GM10847 (cell line): ENCODE data around the gene CENPP.

Source experiments
- POLR2A ChIP-seq: IDR thresholded peaks from 2 replicates; pipeline ENCODE4 v1.6.1; 2011; ENCODE audit not compliant: insufficient read length; ENCODE audit errors: extremely low read depth

Gene CENPP

GRCh38 chr9:92325269-92325990 lies at the start of gene CENPP, which contains the start of gene NOL8:
Gene CENPP (plus strand): TSS chr9:92325953.
Gene NOL8 (minus strand): TSS chr9:92325350. CDS start chr9:92324161, 1,189 bp downstream.
- peak; percentile 71 for TF ChIP-seq POLR2A

DNA sequence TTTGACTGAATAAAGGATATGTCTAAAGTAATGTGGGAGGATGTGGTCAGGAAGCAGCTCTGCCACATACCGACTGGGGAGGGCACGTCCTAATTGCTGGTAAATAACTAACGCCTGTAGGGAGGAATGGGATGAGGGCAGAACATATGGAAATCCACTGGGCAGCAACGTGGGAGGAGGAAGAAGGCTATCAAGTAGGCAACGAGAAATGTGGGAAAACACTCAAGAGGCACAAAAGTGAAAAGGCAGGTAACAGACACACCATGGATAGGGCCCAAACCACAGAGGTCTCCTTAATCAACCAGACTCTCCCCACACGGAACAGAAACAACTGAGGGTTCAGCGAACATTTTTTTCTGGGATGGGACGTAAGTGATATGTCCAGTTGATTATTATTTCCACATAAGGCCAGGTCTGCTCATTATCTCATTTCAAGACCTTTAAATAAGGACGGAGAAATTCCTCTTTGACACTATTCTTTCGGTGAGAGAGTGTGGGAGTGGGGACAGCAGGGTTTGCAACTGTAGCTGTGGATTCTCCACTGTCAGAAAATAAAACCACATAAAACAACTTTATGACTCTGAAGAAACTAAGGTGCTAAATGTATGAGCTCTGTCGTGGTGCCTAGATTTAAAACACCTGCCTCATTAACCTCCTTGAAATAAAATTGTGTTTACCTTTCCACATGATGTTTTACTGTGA lies 49.3 kb upstream of the CENPP start:
- TF ChIP-seq POLR2A = no peak

DNA sequence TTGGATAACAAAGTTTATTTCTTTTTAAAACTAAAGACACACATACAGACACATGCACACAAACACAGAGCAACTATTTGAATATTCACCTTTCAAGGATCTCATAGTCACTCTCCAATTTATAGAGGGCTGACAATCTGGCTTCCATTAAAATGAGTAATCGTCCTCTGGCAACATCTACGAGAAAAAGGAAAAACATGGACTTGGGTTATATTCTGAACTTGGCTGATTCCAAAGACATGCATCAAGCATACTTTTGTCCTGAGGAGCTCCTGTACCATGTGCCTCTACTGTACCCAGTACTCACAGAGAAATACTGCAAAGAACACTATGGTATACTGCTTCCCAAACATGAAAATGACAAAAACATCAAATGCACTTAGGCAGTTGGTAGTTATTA lies 47.6 kb upstream of the CENPP start:
- no peak for TF ChIP-seq POLR2A

GRCh38 chr9:92279302-92279701 lies 46.5 kb upstream of the CENPP start:
- no peak for TF ChIP-seq POLR2A

DNA sequence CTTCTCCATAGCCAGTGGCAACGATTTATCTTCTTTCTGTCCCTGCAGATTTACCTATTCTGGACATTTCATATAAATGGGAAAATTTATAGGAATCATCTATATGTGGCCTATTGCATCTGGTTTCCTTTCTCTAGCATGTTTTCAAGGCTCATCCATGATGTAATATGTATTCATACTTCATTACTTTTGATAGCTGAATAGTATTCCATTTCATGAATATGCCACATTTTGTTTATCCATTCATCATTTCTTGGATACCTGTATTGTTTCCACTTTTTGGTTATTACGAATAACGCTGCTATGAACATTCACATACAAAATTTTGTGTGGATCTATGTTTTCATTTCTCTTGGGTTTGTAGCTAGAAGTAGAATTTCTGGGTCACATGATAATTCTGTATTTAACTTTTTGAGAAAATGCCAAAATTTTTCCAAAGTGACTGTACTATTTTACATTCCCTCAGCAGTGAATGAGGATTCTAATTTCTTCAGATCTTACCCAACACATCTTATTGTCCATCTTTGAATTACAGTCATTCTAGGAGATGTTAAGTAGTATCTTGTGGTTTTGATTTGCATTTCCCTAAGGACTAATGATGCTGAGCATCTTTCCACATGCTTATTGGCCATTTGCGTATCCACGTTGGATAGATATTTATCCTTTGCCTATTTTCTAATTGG lies 35.9 kb upstream of the CENPP start:
- no peak for TF ChIP-seq POLR2A

DNA sequence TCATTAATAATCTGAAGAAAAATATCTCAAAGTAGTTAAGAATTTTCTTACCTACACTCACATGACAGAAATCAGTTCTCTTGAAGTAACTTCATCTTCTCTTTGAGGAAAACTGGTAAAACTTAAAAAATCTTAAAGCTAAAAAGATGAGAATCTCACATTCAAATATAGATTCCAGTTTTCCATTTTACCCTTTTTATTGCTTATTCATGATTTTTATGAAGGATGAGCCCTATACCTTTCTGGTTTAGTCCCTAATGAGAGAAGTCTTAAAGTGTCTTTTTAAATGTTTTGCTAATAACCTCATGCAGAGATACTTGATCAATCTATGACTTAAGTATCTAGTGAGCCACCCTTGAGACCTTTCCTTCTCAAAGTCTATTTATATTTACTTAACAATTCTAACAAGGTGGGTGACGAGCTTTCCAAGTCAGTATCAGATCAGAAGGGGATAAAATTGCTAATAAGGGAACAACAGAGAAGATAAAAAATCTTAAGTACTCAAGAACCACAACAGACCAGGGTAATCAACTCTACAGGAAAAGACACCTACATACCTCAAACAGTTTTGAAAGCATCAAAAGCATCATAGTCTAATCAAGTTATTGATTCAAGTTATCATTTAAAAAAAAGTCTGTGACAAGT lies 34.8 kb upstream of the CENPP start:
- no peak for TF ChIP-seq POLR2A

DNA sequence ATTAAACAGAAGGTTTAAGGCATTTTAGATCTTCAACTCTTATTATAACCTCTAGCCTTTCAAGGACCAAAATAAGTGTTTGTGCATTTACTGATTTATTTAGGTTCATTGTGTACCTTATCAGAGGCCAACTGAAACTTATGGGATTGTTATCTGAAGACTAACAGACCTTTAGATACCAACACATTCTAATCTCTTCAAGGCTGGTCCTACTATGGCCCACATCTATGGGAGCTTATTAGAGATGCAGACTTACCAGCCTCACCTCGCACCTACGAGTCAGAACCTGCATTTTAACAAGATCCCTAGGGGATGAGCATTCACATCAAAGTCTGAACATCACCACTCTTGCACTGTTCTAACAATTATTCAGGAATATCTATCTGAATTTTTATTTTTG lies 34.2 kb upstream of the CENPP start:
- TF ChIP-seq POLR2A = no peak

DNA sequence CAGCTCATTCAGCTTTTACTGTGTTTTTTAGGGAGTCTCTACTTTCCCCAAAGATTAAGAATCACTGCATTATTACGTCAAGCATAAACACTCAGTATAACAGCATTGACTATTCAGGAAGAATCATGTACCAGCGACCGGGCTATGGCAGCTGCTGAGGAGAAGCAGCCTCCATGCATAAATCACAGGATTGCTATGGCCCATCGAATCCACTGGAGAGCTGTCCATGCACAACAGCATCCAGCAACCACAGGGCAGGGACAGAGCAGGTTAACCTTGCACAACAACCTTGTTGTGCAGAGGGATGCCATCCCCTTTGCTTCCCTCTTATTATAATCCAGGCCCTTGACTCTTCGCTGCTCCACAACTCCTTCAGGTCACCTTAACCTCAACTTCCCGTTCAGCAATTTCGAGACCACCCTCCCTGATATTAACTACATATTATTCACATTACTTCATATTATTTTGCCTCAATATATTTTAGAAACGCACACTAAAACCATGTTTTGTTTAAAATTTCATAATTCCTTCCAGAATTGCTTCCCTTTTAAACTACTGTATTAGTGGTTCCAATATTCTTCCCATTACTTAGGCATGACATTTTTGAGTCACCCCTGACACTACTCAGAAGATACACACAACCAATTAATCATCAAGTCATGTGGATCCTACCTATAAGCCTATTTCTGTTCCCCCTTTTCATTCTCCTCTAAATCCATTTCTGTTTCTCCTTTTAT lies 33.2 kb upstream of the CENPP start:
- TF ChIP-seq POLR2A = no peak

GRCh38 chr9:92293075-92293354 lies 32.7 kb upstream of the CENPP start:
- TF ChIP-seq POLR2A = no peak

- TF ChIP-seq POLR2A = peak; percentile 97
Measured at GRCh38 chr9:92293452-92294296, 32.1 kb upstream of the CENPP start, which contains the start of gene IARS1. Gene IARS1 (minus strand): TSS chr9:92293697. CDS start chr9:92289419, 4,278 bp downstream.

- no peak for TF ChIP-seq POLR2A
Measured at GRCh38 chr9:92294297-92294676, 31.5 kb upstream of the CENPP start.

DNA sequence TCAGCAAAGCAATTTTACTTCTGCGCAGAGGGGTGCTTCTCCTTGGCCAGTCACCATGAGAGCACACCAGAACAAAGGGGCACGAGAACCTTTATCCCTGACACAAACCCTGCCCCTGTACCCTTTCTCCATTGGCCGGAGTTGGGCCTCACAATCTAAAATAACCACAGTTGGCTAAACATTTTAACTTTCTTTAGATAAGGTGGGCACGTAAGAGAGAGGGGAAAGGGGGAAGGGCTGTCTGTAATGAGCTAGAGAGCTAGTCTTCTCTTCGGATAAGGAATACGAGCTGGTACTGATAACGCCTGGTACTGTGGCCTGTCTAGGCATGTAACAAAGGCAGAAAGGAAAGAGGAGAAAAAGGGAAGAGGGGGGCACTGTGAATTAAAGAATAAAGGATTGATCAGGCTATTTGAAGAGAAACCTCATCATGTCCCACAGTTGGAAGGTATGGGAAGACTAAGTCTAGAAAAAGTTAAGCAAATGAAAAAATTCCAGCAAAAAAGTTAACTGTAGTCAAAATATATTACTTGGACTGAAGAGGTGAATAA lies 30.4 kb upstream of the CENPP start:
- no peak for TF ChIP-seq POLR2A

GRCh38 chr9:92295827-92296258 lies 29.9 kb upstream of the CENPP start:
- no peak for TF ChIP-seq POLR2A

GRCh38 chr9:92297611-92298010 lies 28.1 kb upstream of the CENPP start:
- no peak for TF ChIP-seq POLR2A
